Liver (tissue), 9 donors: ENCODE measurements around the gene MEDAG. TPM values are rescaled to one million over a fixed set of nuclear protein-coding genes. Genes with fewer than 3 reads are reported as not detected.

Experiments
- DNase-seq: peaks from one replicate; pipeline ENCODE4 v3.0.0-alpha.2; 2017; ENCODE audit warnings: low spot score
- H3K27ac ChIP-seq, 2 donors: one replicate each; pipeline ENCODE4 v1.7.0; 2013; ENCODE audit warnings: inconsistent platforms in 2 of 2, low read length in 2 of 2, control low read depth in 1 of 2, low read depth in 1 of 2, mild to moderate bottlenecking in 1 of 2
- H3K27me3 ChIP-seq, 4 donors: one replicate each; pipeline versions ENCODE4 v1.6.1 to v1.7.0; 2013; ENCODE audit warnings: low read length in 3 of 4, inconsistent platforms in 1 of 4, mild to moderate bottlenecking in 1 of 4, moderate library complexity in 1 of 4; ENCODE audit not compliant: control insufficient read depth in 4 of 4, insufficient read depth in 4 of 4
- H3K36me3 ChIP-seq, 4 donors: one replicate each; pipeline versions ENCODE4 v1.6.1 to v1.7.0; 2013; ENCODE audit warnings: low read length in 3 of 4, mild to moderate bottlenecking in 3 of 4, low read depth in 1 of 4, moderate library complexity in 1 of 4; ENCODE audit not compliant: control insufficient read depth in 4 of 4, insufficient read depth in 3 of 4
- H3K4me1 ChIP-seq, 4 donors: one replicate each; pipeline versions ENCODE4 v1.6.1 to v1.7.0; 2013; ENCODE audit warnings: low read length in 3 of 4, mild to moderate bottlenecking in 3 of 4, moderate library complexity in 1 of 4; ENCODE audit not compliant: control insufficient read depth in 4 of 4, insufficient read depth in 4 of 4
- H3K4me3 ChIP-seq, 3 donors: one replicate each; pipeline versions ENCODE4 v1.6.1 to v1.7.0; 2013; ENCODE audit warnings: low read length in 3 of 3, control low read depth in 1 of 3, low read depth in 1 of 3, mild to moderate bottlenecking in 1 of 3
- H3K9ac ChIP-seq, 2 donors: one replicate each; pipeline ENCODE4 v1.7.0; 2013; ENCODE audit warnings: low read length in 2 of 2, mild to moderate bottlenecking in 2 of 2, moderate library complexity in 2 of 2, control low read depth in 1 of 2, low read depth in 1 of 2
- H3K9me3 ChIP-seq, 4 donors: one replicate each; pipeline versions ENCODE4 v1.6.1 to v1.7.0; 2013; ENCODE audit warnings: low read length in 3 of 4; ENCODE audit not compliant: control insufficient read depth in 4 of 4
- ATF3 ChIP-seq: IDR thresholded peaks from 2 replicates; pipeline ENCODE4 v1.6.1; 2016; ENCODE audit warnings: antibody characterized with exemption
- CTCF ChIP-seq: fragments of 150-350 bp; IDR thresholded peaks from 2 replicates; pipeline ENCODE4 v1.5.1; 2017; ENCODE audit warnings: improper control_type of control experiment, low read depth, low read length; ENCODE audit not compliant: missing input control
- EGR1 ChIP-seq, 2 donors: IDR thresholded peaks; 2 replicates each; pipeline ENCODE4 v1.6.1; 2016 to 2018; ENCODE audit warnings: antibody characterized with exemption in 2 of 2, low read depth in 2 of 2
- FOXA1 ChIP-seq: IDR thresholded peaks from 2 replicates; pipeline ENCODE4 v1.6.1; 2016; ENCODE audit warnings: antibody characterized with exemption
- FOXA2 ChIP-seq: IDR thresholded peaks from 2 replicates; pipeline ENCODE4 v1.6.1; 2016; ENCODE audit warnings: antibody characterized with exemption
- GABPA ChIP-seq, 2 donors: IDR thresholded peaks in 1 of 2; conservative IDR thresholded peaks in 1 of 2; 2 replicates each; pipeline ENCODE4 v1.6.1; 2016; ENCODE audit warnings: antibody characterized with exemption in 2 of 2, mild to moderate bottlenecking in 1 of 2, moderate library complexity in 1 of 2
- HNF4A ChIP-seq, 2 donors: conservative IDR thresholded peaks; 2 replicates each; pipeline ENCODE4 v1.6.1; 2016; ENCODE audit warnings: antibody characterized with exemption in 2 of 2, mild to moderate bottlenecking in 2 of 2
- HNF4G ChIP-seq: IDR thresholded peaks from 2 replicates; pipeline ENCODE4 v1.6.1; 2016; ENCODE audit warnings: antibody characterized with exemption
- JUND ChIP-seq, 2 donors: IDR thresholded peaks; 2 replicates each; pipeline ENCODE4 v1.6.1; 2016; ENCODE audit warnings: antibody characterized with exemption in 2 of 2
- MAX ChIP-seq: IDR thresholded peaks from 2 replicates; pipeline ENCODE4 v1.6.1; 2016; ENCODE audit warnings: antibody characterized with exemption
- NR2F2 ChIP-seq: IDR thresholded peaks from 2 replicates; pipeline ENCODE4 v1.6.1; 2016; ENCODE audit warnings: antibody characterized with exemption
- RAD21 ChIP-seq, 2 donors: IDR thresholded peaks; 2 replicates each; pipeline ENCODE4 v1.6.1; 2016; ENCODE audit warnings: antibody characterized with exemption in 2 of 2, mild to moderate bottlenecking in 2 of 2
- REST ChIP-seq: IDR thresholded peaks from 2 replicates; pipeline ENCODE4 v1.6.1; 2016; ENCODE audit warnings: antibody characterized with exemption, mild to moderate bottlenecking
- RXRA ChIP-seq, 2 donors: IDR thresholded peaks; 2 replicates each; pipeline ENCODE4 v1.6.1; 2017 to 2018; ENCODE audit warnings: antibody characterized with exemption in 2 of 2, mild to moderate bottlenecking in 1 of 2
- SP1 ChIP-seq: IDR thresholded peaks from 2 replicates; pipeline ENCODE4 v1.6.1; 2018; ENCODE audit warnings: antibody characterized with exemption, mild to moderate bottlenecking
- YY1 ChIP-seq: IDR thresholded peaks from 2 replicates; pipeline ENCODE4 v1.6.1; 2016; ENCODE audit warnings: antibody characterized with exemption, mild to moderate bottlenecking
- ZBTB33 ChIP-seq: IDR thresholded peaks from 2 replicates; pipeline ENCODE4 v1.6.1; 2016; ENCODE audit warnings: antibody characterized with exemption
- WGBS: extraction: QIAGEN DNeasy Blood & Tissue Kit; methylation state at CpG from one replicate; pipeline ENCODE4 v1.1.7; 2013; 5-methylcytosine and 5-hydroxymethylcytosine counted together
- polyA plus RNA-seq, 2 donors: library from polyadenylated mRNA; stranded (reverse) in 1 of 2; unstranded in 1 of 2; fragments of 200-250 nt in 1 of 2; fragments of >200 nt in 1 of 2; fragmentation: Nextera tagmentation in 1 of 2; extraction: Ambion mirVana in 1 of 2; gene quantifications; one replicate each; pipeline versions ENCODE4 v1.2.1 to v1.2.3, GENCODE V29; 2013 to 2015
- total RNA-seq, 2 donors: library from RNA; depleted of rRNA; stranded (reverse); fragments of >200 nt; gene quantifications; one replicate each; pipeline ENCODE4 v1.2.3, GENCODE V29; 2014
- donor health status: healthy.
- donor health status: healthy.
- donor health status: healthy.
- donor health status: healthy.
- donor health status: healthy.

The MEDAG gene
- total and polyA plus RNA-seq, 4 donors = 0.05 to 0.50 (median 0.27) TPM

- TF ChIP-seq ATF3 = no peak
- TF ChIP-seq GABPA (IDR thresholded peaks at IDR 0.05 in 1 of 2, conservative IDR thresholded peaks at IDR 0.05 in 1 of 2) = no peak
- no peak for TF ChIP-seq HNF4A (conservative IDR thresholded peaks at IDR 0.05)
- no peak for TF ChIP-seq JUND (IDR thresholded peaks at IDR 0.05)
- TF ChIP-seq FOXA1 = no peak
- no peak for TF ChIP-seq MAX
- no peak for TF ChIP-seq ZBTB33
- TF ChIP-seq HNF4G = no peak
- no peak for TF ChIP-seq REST
- no peak for TF ChIP-seq FOXA2
- no peak for TF ChIP-seq CTCF
- no peak for TF ChIP-seq NR2F2
- no peak for TF ChIP-seq EGR1 (IDR thresholded peaks at IDR 0.05; ENCODE audit: low read depth in 2 of 2)
- TF ChIP-seq SP1 = no peak
- no peak for TF ChIP-seq YY1
- no peak for TF ChIP-seq RAD21 (IDR thresholded peaks at IDR 0.05)
- TF ChIP-seq RXRA (IDR thresholded peaks at IDR 0.05) = no peak
- H3K4me1 ChIP-seq = no peaks in the 10 kb centered on the region
- 93% methylated on average over 6 of the region's 6 CpGs for WGBS
- no peak overlapping the region for H3K9ac ChIP-seq
- no peaks in the 10 kb centered on the region for H3K27me3 ChIP-seq
- H3K36me3 ChIP-seq = no peaks in the 10 kb centered on the region
- H3K9me3 ChIP-seq = no peaks in the 10 kb centered on the region
- no peak overlapping the region for H3K27ac ChIP-seq
- no peak for DNase-seq
- H3K4me3 ChIP-seq = no peak overlapping the region
Observed at GRCh38 chr13:30874561-30874960, 31.5 kb upstream of the MEDAG start.

- no peak for TF ChIP-seq GABPA (IDR thresholded peaks at IDR 0.05 in 1 of 2, conservative IDR thresholded peaks at IDR 0.05 in 1 of 2)
- no peaks in the 10 kb centered on the region for H3K36me3 ChIP-seq
- H3K9ac ChIP-seq = no peak overlapping the region
- 4% methylated on average over 1 of the region's 1 CpG for WGBS
- H3K27me3 ChIP-seq = no peaks in the 10 kb centered on the region
- no peaks in the 10 kb centered on the region for H3K9me3 ChIP-seq
- H3K4me1 ChIP-seq = no peaks in the 10 kb centered on the region
- H3K4me3 ChIP-seq = no peak overlapping the region
- H3K27ac ChIP-seq = no peak overlapping the region
- no peak for DNase-seq
Observed at GRCh38 chr13:30877335-30877734, 28.7 kb upstream of the MEDAG start.
